Neuronal stem cell (in vitro differentiated cells): ENCODE measurements around the gene LAMA2.

Experiments
- DNase-seq: peaks from one replicate; pipeline ENCODE4 v3.0.0-alpha.2; 2013; ENCODE audit warnings: low spot score
- H2AFZ ChIP-seq: one replicate; pipeline ENCODE4 v1.6.1; 2013; ENCODE audit warnings: mild to moderate bottlenecking, low read length, inconsistent platforms
- H2AK5ac ChIP-seq: 2 replicates; pipeline ENCODE4 v1.6.1; 2013; ENCODE audit warnings: low read depth, mild to moderate bottlenecking, inconsistent platforms, low read length, moderate library complexity, mixed read lengths
- H2BK120ac ChIP-seq: 2 replicates; pipeline ENCODE4 v1.6.1; 2013; ENCODE audit warnings: low read depth, mild to moderate bottlenecking, inconsistent platforms, low read length, moderate library complexity, mixed read lengths
- H2BK12ac ChIP-seq: one replicate; pipeline ENCODE4 v1.6.1; 2013; ENCODE audit warnings: low read length, inconsistent platforms
- H2BK15ac ChIP-seq: 2 replicates; pipeline ENCODE4 v1.6.1; 2013; ENCODE audit warnings: mild to moderate bottlenecking, low read length, inconsistent platforms, mixed read lengths
- H2BK5ac ChIP-seq: one replicate; pipeline ENCODE4 v1.6.1; 2013; ENCODE audit warnings: inconsistent platforms, mild to moderate bottlenecking, low read length, moderate library complexity
- H3K14ac ChIP-seq: one replicate; pipeline ENCODE4 v1.6.1; 2013; ENCODE audit warnings: low read length, inconsistent platforms
- H3K18ac ChIP-seq: 2 replicates; pipeline ENCODE4 v1.6.1; 2013; ENCODE audit warnings: low read length, inconsistent platforms
- H3K23ac ChIP-seq: 2 replicates; pipeline ENCODE4 v1.6.1; 2013; ENCODE audit warnings: low read depth, mild to moderate bottlenecking, mixed read lengths, low read length, inconsistent platforms; ENCODE audit not compliant: poor library complexity
- H3K27ac ChIP-seq: replicated peaks from 3 replicates; pipeline ENCODE4 v1.5.1; 2013; ENCODE audit warnings: low read length, inconsistent platforms
- H3K27me3 ChIP-seq, 3 experiments: 2 replicates each; pipeline ENCODE4 v1.6.1; 2013; ENCODE audit warnings: low read length in 3 of 3, mild to moderate bottlenecking in 2 of 3, inconsistent platforms in 1 of 3, low read depth in 1 of 3, mixed read lengths in 1 of 3, moderate library complexity in 1 of 3; ENCODE audit not compliant: control insufficient read depth in 3 of 3, insufficient read depth in 3 of 3
- H3K36me3 ChIP-seq, 2 donors: replicated peaks in 1 of 2; 2 replicates each; pipeline ENCODE4 v1.6.1; 2013; ENCODE audit warnings: low read length in 2 of 2; ENCODE audit not compliant: control insufficient read depth in 2 of 2, insufficient read depth in 2 of 2
- H3K4ac ChIP-seq: 2 replicates; pipeline ENCODE4 v1.6.1; 2013; ENCODE audit warnings: inconsistent platforms, mild to moderate bottlenecking, low read length, moderate library complexity
- H3K4me1 ChIP-seq, 2 donors: 1 replicate in 1 of 2; 2 replicates in 1 of 2; pipeline ENCODE4 v1.6.1; 2013; ENCODE audit warnings: low read length in 2 of 2, low read depth in 1 of 2; ENCODE audit not compliant: control insufficient read depth in 2 of 2, insufficient read depth in 1 of 2
- H3K4me2 ChIP-seq: one replicate; pipeline ENCODE4 v1.6.1; 2013; ENCODE audit warnings: mild to moderate bottlenecking, low read length, inconsistent platforms; ENCODE audit not compliant: insufficient read depth, poor library complexity, severe bottlenecking
- H3K4me3 ChIP-seq, 2 donors: 2 replicates each; pipeline ENCODE4 v1.5.1; 2013; ENCODE audit warnings: low read length in 2 of 2, mild to moderate bottlenecking in 2 of 2, inconsistent platforms in 1 of 2, moderate library complexity in 1 of 2
- H3K79me1 ChIP-seq: one replicate; pipeline ENCODE4 v1.6.1; 2013; ENCODE audit warnings: low read depth, mild to moderate bottlenecking, inconsistent platforms, low read length, moderate library complexity
- H3K9ac ChIP-seq: one replicate; pipeline ENCODE4 v1.6.1; 2013; ENCODE audit warnings: mild to moderate bottlenecking, low read depth, low read length, inconsistent platforms; ENCODE audit not compliant: poor library complexity
- H3K9me3 ChIP-seq, 2 donors: replicated peaks in 1 of 2; 2 replicates each; pipeline versions ENCODE3 to v1.6.1; 2013; ENCODE audit warnings: low read length in 2 of 2, mild to moderate bottlenecking in 2 of 2, inconsistent platforms in 1 of 2, low read depth in 1 of 2, mixed read lengths in 1 of 2, moderate library complexity in 1 of 2; ENCODE audit not compliant: control insufficient read depth in 2 of 2, insufficient read depth in 1 of 2
- H4K8ac ChIP-seq: one replicate; pipeline ENCODE4 v1.6.1; 2013; ENCODE audit warnings: low read depth, mild to moderate bottlenecking, inconsistent platforms, low read length, moderate library complexity
- H4K91ac ChIP-seq: one replicate; pipeline ENCODE4 v1.6.1; 2013; ENCODE audit warnings: low read length, low read depth, mild to moderate bottlenecking, inconsistent platforms; ENCODE audit not compliant: poor library complexity
- WGBS, 2 donors: extraction: QIAGEN DNeasy Blood & Tissue Kit; methylation state at CpG; one replicate each; pipeline ENCODE4 v1.1.7; 2013; ENCODE audit warnings: missing lambda C conversion rate in 2 of 2, mixed read lengths in 1 of 2; ENCODE audit not compliant: insufficient read length in 2 of 2, insufficient replicate concordance in 1 of 2; ENCODE audit errors: extremely low coverage in 2 of 2; 5-methylcytosine and 5-hydroxymethylcytosine counted together

LAMA2 gene

GRCh38 chr6:128981716-128982115 is 98.8 kb downstream of the LAMA2 start:
- Histone ChIP-seq H2BK15ac (no peak overlapping the region), H3K4me2 (no peak overlapping the region), H3K4me1 (no peaks in the 10 kb centered on the region), H3K79me1 (no peaks in the 10 kb centered on the region), H2BK120ac (no peak overlapping the region), H3K9me3 (no peaks in the 10 kb centered on the region), H3K36me3 (no peaks in the 10 kb centered on the region), H3K23ac (no peak overlapping the region), H3K9ac (no peak overlapping the region), H2AK5ac (no peak overlapping the region), H3K4ac (no peak overlapping the region), H3K14ac (no peak overlapping the region), H2AFZ (no peak overlapping the region), H3K27ac (no peak overlapping the region), H3K18ac (no peak overlapping the region), H3K27me3 (no peaks in the 10 kb centered on the region), H2BK12ac (no peak overlapping the region), H4K91ac (no peak overlapping the region), H3K4me3 (no peak overlapping the region), H4K8ac (no peak overlapping the region), H2BK5ac (no peak overlapping the region)
- WGBS, 2 donors = no CpG with 5 or more reads among the region's 3 CpGs
- DNase-seq = no peak

- no CpG with 5 or more reads among the region's 3 CpGs for WGBS, 2 donors
- Histone ChIP-seq H3K4me3 (no peak overlapping the region), H4K8ac (no peak overlapping the region), H3K27ac (no peak overlapping the region), H2BK12ac (no peak overlapping the region), H3K27me3 (no peaks in the 10 kb centered on the region), H3K14ac (no peak overlapping the region), H2BK120ac (no peak overlapping the region), H2AFZ (no peak overlapping the region), H2BK5ac (no peak overlapping the region), H3K18ac (no peak overlapping the region), H3K4me1 (no peaks in the 10 kb centered on the region), H3K23ac (no peak overlapping the region), H4K91ac (no peak overlapping the region), H3K36me3 (no peaks in the 10 kb centered on the region), H3K9me3 (no peaks in the 10 kb centered on the region), H3K9ac (no peak overlapping the region), H3K79me1 (no peaks in the 10 kb centered on the region), H3K4ac (no peak overlapping the region), H2BK15ac (no peak overlapping the region), H2AK5ac (no peak overlapping the region), H3K4me2 (no peak overlapping the region)
- no peak for DNase-seq
These were observed 107.4 kb downstream of the LAMA2 start for GRCh38 chr6:128990360-128990759.

- H3K79me1 ChIP-seq = no peaks in the 10 kb centered on the region
- no peak overlapping the region for H3K4ac ChIP-seq
- H3K4me3 ChIP-seq = no peak overlapping the region
- no peak overlapping the region for H3K14ac ChIP-seq
- no peak overlapping the region for H2BK15ac ChIP-seq
- H2BK120ac ChIP-seq = no peak overlapping the region
- H3K4me1 ChIP-seq = no peaks in the 10 kb centered on the region
- no peaks in the 10 kb centered on the region for H3K36me3 ChIP-seq
- no CpG with 5 or more reads among the region's 8 CpGs for WGBS, 2 donors
- H3K4me2 ChIP-seq = no peak overlapping the region
- H2AFZ ChIP-seq = no peak overlapping the region
- no peak overlapping the region for H4K91ac ChIP-seq
- H3K27ac ChIP-seq = no peak overlapping the region
- H3K18ac ChIP-seq = no peak overlapping the region
- H2BK5ac ChIP-seq = no peak overlapping the region
- H3K9ac ChIP-seq = no peak overlapping the region
- no peak overlapping the region for H2AK5ac ChIP-seq
- no peaks in the 10 kb centered on the region for H3K27me3 ChIP-seq
- DNase-seq = no peak
- no peak overlapping the region for H4K8ac ChIP-seq
- no peaks in the 10 kb centered on the region for H3K9me3 ChIP-seq
- no peak overlapping the region for H3K23ac ChIP-seq
- no peak overlapping the region for H2BK12ac ChIP-seq
These were observed 108.0 kb downstream of the LAMA2 start for GRCh38 chr6:128990915-128991314.

GRCh38 chr6:128993166-128993565 is 110.2 kb downstream of the LAMA2 start:
- no peak overlapping the region for H3K18ac ChIP-seq
- no peak overlapping the region for H4K8ac ChIP-seq
- H3K4me1 ChIP-seq = no peaks in the 10 kb centered on the region
- no peak overlapping the region for H2BK15ac ChIP-seq
- H3K4me3 ChIP-seq = no peak overlapping the region
- no peak overlapping the region for H3K14ac ChIP-seq
- no peak overlapping the region for H3K9ac ChIP-seq
- no peaks in the 10 kb centered on the region for H3K9me3 ChIP-seq
- H2BK12ac ChIP-seq = no peak overlapping the region
- H2AK5ac ChIP-seq = no peak overlapping the region
- no peak overlapping the region for H3K23ac ChIP-seq
- H2BK120ac ChIP-seq = no peak overlapping the region
- no peaks in the 10 kb centered on the region for H3K79me1 ChIP-seq
- no peak overlapping the region for H3K4ac ChIP-seq
- DNase-seq = no peak
- H3K36me3 ChIP-seq = no peaks in the 10 kb centered on the region
- H4K91ac ChIP-seq = no peak overlapping the region
- no peaks in the 10 kb centered on the region for H3K27me3 ChIP-seq
- H2AFZ ChIP-seq = no peak overlapping the region
- no peak overlapping the region for H3K4me2 ChIP-seq
- H2BK5ac ChIP-seq = no peak overlapping the region
- H3K27ac ChIP-seq = no peak overlapping the region
- no CpG with 5 or more reads among the region's 4 CpGs for WGBS, 2 donors
